NOMO-1 treated with DMSO at 0.1 percent for 48 hours (cell line): ENCODE measurements around the gene CHST11.
A peak's percentile ranks its signal among the peaks of the same experiment; 100 is the strongest.
"Not testable (repeated sequence)": the region's sequence is repeated elsewhere in the genome, so short reads cannot be mapped to it uniquely, and the experiment has no call there.

Experiments
- DNase-seq: peaks from one replicate; lab custom pipeline; 2025; ENCODE audit not compliant: unreplicated experiment; lab: John Stamatoyannopoulos, UW

Gene CHST11

GRCh38 chr12:104600790-104601739, 144.3 kb downstream of the CHST11 start:
- no peak for DNase-seq

GRCh38 chr12:104602406-104602805, 145.7 kb downstream of the CHST11 start:
- no peak for DNase-seq

- no peak for DNase-seq
These were observed 146.1 kb downstream of the CHST11 start for GRCh38 chr12:104602896-104603295.

GRCh38 chr12:104603545-104603973, 146.8 kb downstream of the CHST11 start:
- no peak for DNase-seq

GRCh38 chr12:104604070-104604994, 147.6 kb downstream of the CHST11 start:
- DNase-seq = peak; percentile 85

GRCh38 chr12:104604995-104605675, 148.4 kb downstream of the CHST11 start:
- DNase-seq = no peak

- peak; percentile 71 for DNase-seq
These were observed 148.9 kb downstream of the CHST11 start for GRCh38 chr12:104605685-104606084.

GRCh38 chr12:104608998-104609397, 152.2 kb downstream of the CHST11 start:
- DNase-seq = no peak

GRCh38 chr12:104609445-104609844, 152.7 kb downstream of the CHST11 start:
- DNase-seq = no peak

GRCh38 chr12:104610513-104611235, 153.9 kb downstream of the CHST11 start:
- DNase-seq = no peak

- no peak for DNase-seq
These were observed 154.9 kb downstream of the CHST11 start for GRCh38 chr12:104611671-104612070.

- DNase-seq = not testable (repeated sequence)
These were observed 156.6 kb downstream of the CHST11 start for GRCh38 chr12:104613372-104613771.

GRCh38 chr12:104615048-104615561, 158.4 kb downstream of the CHST11 start:
- no peak for DNase-seq

- no peak for DNase-seq
These were observed 161.9 kb downstream of the CHST11 start for GRCh38 chr12:104618691-104619090.

- no peak for DNase-seq
These were observed 162.6 kb downstream of the CHST11 start for GRCh38 chr12:104619305-104619704.

- no peak for DNase-seq
These were observed 164.2 kb downstream of the CHST11 start for GRCh38 chr12:104620837-104621531.

- no peak for DNase-seq
These were observed 166.2 kb downstream of the CHST11 start for GRCh38 chr12:104622928-104623327.

- DNase-seq = no peak
These were observed 167.1 kb downstream of the CHST11 start for GRCh38 chr12:104623883-104624282.

GRCh38 chr12:104624529-104624928, 167.8 kb downstream of the CHST11 start:
- DNase-seq = no peak
